ENCODE data around the gene ST3GAL5. TPM values are rescaled to one million over a fixed set of nuclear protein-coding genes. Genes with fewer than 3 reads are reported as not detected.

ST3GAL5 gene
- total and polyA plus RNA-seq, 2 donors (not counting 1 experiment from before 2014, with no cell fraction given) = 42.6 to 94.3 TPM

DNA sequence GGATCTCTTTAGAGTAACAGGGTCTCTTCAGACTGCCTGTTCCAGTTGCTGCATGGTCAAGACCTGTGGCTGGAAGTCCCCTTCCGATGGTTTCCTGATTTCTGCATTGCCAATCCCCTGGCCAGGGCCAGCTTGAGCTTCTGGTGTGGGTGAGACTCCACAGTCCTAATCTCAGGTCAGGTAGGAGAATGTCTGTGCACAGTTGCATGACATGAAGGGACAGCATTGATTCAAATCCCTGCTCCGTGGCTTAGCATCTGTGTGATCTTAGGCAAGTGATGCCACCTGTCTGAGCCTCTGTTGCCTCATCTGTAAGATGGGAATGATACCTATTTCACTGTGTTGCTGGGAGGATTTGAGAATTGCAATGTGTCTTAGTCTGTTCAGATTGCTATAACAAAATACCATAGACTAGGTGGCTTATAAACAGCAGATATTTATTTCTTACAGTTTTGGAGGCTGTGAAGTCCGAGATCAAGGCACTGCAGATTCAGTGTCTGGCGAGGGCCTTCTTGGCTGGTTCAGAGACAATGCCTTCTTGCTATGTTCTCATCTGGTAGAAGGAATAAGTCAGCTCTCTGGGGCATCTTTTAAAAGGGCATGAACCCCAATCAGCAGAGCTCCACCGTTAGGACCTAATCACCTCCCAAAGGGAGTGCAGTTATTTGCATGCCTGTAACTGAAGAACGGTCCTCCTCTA, 68.8 kb downstream of the ST3GAL5 start:
- no peak overlapping the region for H2AFZ ChIP-seq (ENCODE audit: insufficient read depth, low read depth, low read length, poor library complexity, severe bottlenecking)
- ATAC-seq (ENCODE audit: low read depth) (no peak), DNase-seq (no peak)
- no peak overlapping the region for H3K4me3 Mint-ChIP-seq
- no peak overlapping the region for H3K4me3 ChIP-seq (ENCODE audit: control extremely low read depth in 1 of 5, extremely low read depth in 1 of 5, insufficient read depth in 1 of 5, low read depth in 2 of 5, low read length in 4 of 5)
- H4K20me1 ChIP-seq (ENCODE audit: control insufficient read depth, insufficient read depth, low read length, poor library complexity, severe bottlenecking) = no peaks in the 10 kb centered on the region
- POLR2A ChIA-PET = interaction anchor here (0.6 kb wide), 1 partner anchor 203 kb away, joined by 5 read pairs; no protein-coding TSS in a partner anchor
- CTCF ChIA-PET = interaction anchor here (0.7 to 24.3 kb wide), 6 partner anchors 9 to 260 kb away, joined by 3 to 528 read pairs (median 4); no protein-coding TSS in a partner anchor
- TF ChIP-seq EZH2 (IDR thresholded peaks at IDR 0.05; ENCODE audit: borderline replicate concordance, insufficient read depth, low read depth, low read length, poor library complexity, severe bottlenecking) = no peak
- TF ChIP-seq, protein P1, sequence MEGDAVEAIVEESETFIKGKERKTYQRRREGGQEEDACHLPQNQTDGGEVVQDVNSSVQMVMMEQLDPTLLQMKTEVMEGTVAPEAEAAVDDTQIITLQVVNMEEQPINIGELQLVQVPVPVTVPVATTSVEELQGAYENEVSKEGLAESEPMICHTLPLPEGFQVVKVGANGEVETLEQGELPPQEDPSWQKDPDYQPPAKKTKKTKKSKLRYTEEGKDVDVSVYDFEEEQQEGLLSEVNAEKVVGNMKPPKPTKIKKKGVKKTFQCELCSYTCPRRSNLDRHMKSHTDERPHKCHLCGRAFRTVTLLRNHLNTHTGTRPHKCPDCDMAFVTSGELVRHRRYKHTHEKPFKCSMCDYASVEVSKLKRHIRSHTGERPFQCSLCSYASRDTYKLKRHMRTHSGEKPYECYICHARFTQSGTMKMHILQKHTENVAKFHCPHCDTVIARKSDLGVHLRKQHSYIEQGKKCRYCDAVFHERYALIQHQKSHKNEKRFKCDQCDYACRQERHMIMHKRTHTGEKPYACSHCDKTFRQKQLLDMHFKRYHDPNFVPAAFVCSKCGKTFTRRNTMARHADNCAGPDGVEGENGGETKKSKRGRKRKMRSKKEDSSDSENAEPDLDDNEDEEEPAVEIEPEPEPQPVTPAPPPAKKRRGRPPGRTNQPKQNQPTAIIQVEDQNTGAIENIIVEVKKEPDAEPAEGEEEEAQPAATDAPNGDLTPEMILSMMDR (IDR thresholded peaks at IDR 0.05) = no peak
- no peak overlapping the region for H3K4me2 ChIP-seq (replicated peaks; ENCODE audit: low read depth, low read length, poor library complexity, severe bottlenecking)
- no peaks in the 10 kb centered on the region for H3K4me1 ChIP-seq (ENCODE audit: control insufficient read depth in 2 of 2, insufficient read depth in 2 of 2, low read length in 2 of 2)
- intact Hi-C loops (cut with micrococcal nuclease) = no loop called here
- no peaks in the 10 kb centered on the region for H3K9me3 ChIP-seq (ENCODE audit: control extremely low read depth in 1 of 3, control insufficient read depth in 2 of 3, insufficient read depth in 1 of 3, low read length in 2 of 3)
- H3K79me2 ChIP-seq (ENCODE audit: control insufficient read depth, insufficient read depth, low read length) = no peaks in the 10 kb centered on the region
- H3K27ac Mint-ChIP-seq = no peak overlapping the region
- H3K9me3 Mint-ChIP-seq (ENCODE audit: insufficient read depth) = no peaks in the 10 kb centered on the region
- no peaks in the 10 kb centered on the region for H3K4me1 Mint-ChIP-seq
- no peak overlapping the region for H3K9ac ChIP-seq (ENCODE audit: low read length)
- H3K27me3 ChIP-seq (replicated peaks in 1 of 4; ENCODE audit: control extremely low read depth in 1 of 4, control insufficient read depth in 3 of 4, insufficient read depth in 4 of 4, low read length in 3 of 4) = peaks cover 0 to 1% (median 0%) of the 10 kb centered on the region in 4 experiments
- H3K27me3 Mint-ChIP-seq = peaks cover 25% of the 10 kb centered on the region
- no peaks in the 10 kb centered on the region for H3K36me3 ChIP-seq (replicated peaks in 1 of 2; ENCODE audit: control extremely low read depth in 1 of 2, control insufficient read depth in 1 of 2, extremely low read depth in 1 of 2, insufficient read depth in 2 of 2, low read length in 1 of 2)
- H3K27ac ChIP-seq (ENCODE audit: low read length in 2 of 2) = no peak overlapping the region
- 89% methylated on average over 4 of the region's 6 CpGs for WGBS (ENCODE audit: insufficient coverage)

Data from B cell (primary cell).